Fibroblast of peridontal ligament (primary cell): ENCODE data around the gene EXOC6.
"Not testable (repeated sequence)": the region's sequence is repeated elsewhere in the genome, so short reads cannot be mapped to it uniquely, and the experiment has no call there.

Experiments
- DNase-seq: peaks from one replicate; pipeline ENCODE4 v3.0.0-alpha.2; 2010; ENCODE audit errors: extremely low read depth

Gene EXOC6

GRCh38 chr10:92938841-92939240 is 90.5 kb downstream of the EXOC6 start:
- no peak for DNase-seq

GRCh38 chr10:92942226-92942625 is 93.9 kb downstream of the EXOC6 start:
- no peak for DNase-seq

- DNase-seq = no peak
Measured at GRCh38 chr10:92946491-92946890, 98.2 kb downstream of the EXOC6 start.

DNA sequence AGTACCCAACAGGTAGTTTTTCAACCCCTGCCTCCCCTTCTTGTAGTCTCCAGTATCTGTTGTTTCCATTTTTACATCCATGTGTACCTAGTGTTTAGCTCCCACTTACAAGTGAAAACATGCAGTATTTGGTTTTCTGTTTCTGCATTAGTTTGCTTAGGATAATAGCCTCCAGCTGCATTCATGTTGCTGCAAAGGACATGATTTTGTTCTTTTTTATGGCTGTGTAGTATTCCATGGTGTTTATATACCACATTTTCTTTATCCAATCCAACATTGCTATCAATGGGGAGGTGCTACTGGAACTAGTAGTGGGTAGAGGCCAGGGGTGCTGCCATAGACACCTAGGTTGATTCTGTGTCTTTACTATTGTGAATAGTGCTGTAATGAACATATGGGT is 104.3 kb downstream of the EXOC6 start:
- DNase-seq = not testable (repeated sequence)

DNA sequence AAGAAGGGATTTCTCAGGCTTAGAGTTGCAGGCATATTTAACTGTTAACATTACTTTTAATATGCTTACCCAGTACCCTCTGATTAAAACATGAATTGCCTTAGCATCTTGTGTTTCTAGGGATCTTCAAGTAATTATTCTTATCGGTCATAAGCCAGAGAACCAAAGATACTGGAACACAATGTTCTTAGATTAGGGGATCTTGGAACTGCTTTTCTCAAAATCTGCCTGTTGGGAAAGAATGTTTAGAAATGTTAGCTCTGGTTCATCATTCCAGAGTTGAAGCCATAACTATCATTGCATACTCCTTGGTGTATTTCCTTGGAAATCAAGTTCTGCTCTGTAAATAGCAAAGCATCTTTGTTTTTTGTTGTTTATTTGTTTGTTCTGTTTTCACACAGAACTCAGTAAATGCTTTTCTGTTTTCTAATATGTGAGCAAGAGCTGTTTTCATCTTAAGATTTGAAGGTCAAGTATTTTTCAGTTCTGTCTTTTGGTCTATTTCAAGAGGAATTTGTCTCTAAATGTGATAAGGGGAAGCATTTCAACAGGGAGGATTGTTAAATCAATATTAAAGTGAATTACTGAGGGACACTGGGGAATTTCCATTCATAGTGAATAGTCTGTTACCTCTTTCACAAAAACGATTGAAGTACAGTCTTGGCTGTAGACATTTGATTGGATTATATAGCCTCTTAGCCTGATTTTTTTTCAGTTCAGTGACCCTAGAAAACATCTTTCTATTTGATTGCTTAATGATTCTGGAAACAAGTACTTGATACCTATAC is 109.1 kb downstream of the EXOC6 start:
- no peak for DNase-seq

DNA sequence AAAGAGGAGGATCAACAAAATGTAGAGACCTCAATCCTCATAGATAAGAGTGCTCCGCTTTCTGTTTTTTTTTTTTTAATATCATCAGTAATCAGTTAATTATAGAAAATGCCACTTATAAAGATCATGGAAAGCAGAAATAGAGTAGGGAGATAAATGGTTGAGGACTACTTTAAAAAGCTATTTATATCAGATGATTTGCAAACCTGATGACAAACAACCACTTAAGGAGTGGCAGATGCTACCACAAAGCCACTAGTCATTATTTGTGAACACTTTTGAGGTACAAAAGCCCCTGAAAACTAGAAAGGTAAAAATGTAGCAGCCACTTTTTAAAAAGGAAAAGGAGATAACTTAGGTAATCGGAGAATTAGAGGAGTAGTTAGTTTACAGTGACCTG is 113.3 kb downstream of the EXOC6 start:
- no peak for DNase-seq

GRCh38 chr10:92965314-92965713 is 117.0 kb downstream of the EXOC6 start:
- peak; percentile 82 for DNase-seq

- no peak for DNase-seq
Measured at GRCh38 chr10:92967641-92968040, 119.3 kb downstream of the EXOC6 start.

- DNase-seq = peak; percentile 34
Measured at GRCh38 chr10:92969151-92969550, 120.8 kb downstream of the EXOC6 start.

DNA sequence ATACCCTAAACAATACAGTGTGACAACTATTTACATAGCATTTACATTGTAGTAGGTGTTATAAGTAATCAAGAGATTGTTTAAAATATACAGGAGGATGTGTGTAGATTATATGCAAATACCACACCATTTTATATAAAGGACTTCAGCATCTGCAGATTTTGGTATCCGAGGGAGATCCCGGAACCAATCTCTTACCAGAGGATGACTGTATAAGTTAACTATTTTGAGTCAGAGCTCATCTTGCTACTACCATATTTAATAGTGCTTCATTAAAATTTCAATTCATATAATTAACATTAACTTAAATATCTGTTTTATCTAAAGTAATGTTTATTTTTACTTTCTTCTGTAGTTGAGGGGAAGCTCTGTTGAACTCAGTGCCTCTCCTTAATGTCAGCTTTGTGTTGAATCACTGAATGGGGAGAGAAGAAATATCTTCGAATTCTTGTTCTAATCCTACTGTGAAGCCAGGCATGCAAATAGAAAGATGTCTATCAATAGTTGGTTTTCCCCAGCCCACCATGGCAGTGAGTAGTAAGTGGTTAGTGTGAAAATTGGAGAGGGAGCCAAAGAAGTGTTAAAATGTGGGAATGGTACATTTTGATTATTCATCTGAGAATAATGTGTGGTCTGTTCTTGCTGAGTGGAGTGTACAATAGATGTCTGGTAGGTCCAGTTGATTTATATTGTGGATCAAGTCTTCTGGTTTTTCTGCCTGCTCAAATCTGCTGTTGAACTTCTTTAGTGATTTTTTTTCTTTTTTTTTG is 122.2 kb downstream of the EXOC6 start:
- DNase-seq = no peak

- DNase-seq = peak; percentile 57
Measured at GRCh38 chr10:92972066-92972870, 123.9 kb downstream of the EXOC6 start.

- no peak for DNase-seq
Measured at GRCh38 chr10:92972886-92973285, 124.6 kb downstream of the EXOC6 start.

GRCh38 chr10:92976278-92976677 is 128.0 kb downstream of the EXOC6 start:
- DNase-seq = not testable (repeated sequence)

DNA sequence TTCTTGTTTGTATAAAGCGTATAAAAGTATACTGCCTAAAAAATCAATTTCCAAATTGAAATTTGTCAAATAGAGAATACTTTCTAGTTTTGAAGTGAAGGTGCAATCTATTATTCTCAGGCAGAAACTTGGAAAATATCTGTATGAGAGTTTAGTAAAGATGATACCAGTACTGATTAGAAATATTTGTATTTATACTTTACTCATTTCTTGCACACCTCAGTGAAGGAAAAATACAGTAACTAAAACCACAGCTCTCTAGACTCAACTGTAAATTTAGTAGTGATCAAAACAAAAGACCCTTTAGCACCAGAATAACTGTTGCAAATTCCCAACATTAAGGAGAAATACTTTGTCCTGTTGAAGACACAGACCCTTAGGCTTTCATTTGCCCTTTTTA is 140.9 kb downstream of the EXOC6 start:
- DNase-seq = no peak

GRCh38 chr10:92990615-92991014 is 142.3 kb downstream of the EXOC6 start:
- DNase-seq = no peak

DNA sequence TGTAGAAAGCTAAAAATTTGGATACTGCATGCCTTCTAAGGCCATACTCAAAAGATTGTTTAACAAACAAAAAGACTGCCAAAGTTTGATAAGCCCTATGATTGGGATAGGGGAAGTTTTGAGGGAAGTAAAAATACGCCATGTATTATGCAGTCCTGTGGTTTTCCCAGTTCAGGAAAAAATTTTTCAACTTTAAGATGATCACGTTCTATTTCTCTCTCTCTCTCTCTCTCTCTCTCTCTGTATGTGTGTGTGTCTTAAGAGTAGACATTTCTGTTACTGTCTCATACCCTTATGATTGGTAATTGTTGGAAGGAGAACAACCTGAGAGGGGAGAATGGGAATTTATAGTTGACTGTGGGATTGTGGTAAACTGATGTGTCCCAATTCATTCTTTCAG is 143.2 kb downstream of the EXOC6 start:
- peak; percentile 49 for DNase-seq

GRCh38 chr10:92993699-92994272 is 145.5 kb downstream of the EXOC6 start:
- DNase-seq = no peak

DNA sequence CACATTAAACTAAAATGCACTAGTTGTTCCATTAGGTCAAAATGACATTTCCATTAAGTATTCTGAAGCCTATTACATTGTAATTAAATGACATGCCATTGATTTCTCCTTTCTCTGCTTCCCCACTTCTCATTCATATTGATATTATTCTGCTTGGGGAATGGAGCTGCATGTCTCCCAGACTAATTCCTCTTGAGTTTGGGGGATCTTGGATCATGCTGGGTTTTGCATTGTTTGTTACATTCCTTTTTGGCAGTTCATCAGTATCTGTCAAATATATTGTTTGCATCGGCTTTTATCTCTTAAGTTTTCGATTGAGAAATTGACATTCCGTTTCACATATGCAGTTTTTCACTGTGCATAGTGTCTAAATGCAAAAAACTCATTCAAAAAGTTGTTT is 147.2 kb downstream of the EXOC6 start:
- DNase-seq = no peak

DNA sequence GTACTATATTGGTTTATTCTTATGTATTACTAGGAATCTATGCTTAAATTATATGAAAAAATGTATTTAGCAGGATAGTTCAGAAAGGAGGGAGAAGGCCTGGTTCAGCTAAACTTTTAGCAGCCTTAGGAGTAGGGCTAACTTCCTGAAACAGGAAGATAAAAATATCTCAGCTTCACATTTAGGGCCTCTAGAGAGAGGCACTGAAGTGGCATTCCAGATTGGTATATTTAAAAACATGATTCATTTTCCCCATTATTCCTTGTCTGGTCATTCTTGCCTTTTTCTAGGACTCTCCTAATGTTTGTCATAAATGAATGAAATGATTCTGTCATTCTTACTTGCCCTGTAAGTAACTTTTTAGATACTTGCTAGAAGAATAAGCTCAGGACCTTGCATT is 149.3 kb downstream of the EXOC6 start:
- peak; percentile 9 for DNase-seq

- peak; percentile 31 for DNase-seq
Measured at GRCh38 chr10:92999191-92999590, 150.9 kb downstream of the EXOC6 start.

GRCh38 chr10:93006435-93007039 is 158.2 kb downstream of the EXOC6 start:
- DNase-seq = peak; percentile 82

DNA sequence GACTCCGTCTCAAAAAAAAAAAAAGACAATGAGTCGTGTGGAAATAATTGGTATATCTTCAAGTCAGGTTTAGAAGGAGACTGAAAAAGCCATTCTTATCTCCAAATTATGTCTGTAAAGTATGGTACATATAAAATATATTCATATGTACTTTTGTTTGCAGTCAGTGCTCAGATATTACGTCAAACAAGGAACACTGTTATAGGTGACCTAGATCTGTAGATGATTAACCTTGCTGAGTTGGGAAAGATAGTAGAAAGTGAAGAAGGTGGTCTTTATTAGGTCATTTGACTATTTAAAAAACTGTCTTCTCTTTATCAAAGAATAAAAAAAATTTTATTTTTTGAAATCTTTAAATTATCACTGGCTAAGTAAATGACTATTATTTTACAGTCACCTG is 167.4 kb downstream of the EXOC6 start:
- DNase-seq = no peak
